NCI-H1105 treated with DMSO at 0.1 percent for 48 hours (cell line): ENCODE measurements around the gene CD101.
"Not testable (repeated sequence)": the region's sequence is repeated elsewhere in the genome, so short reads cannot be mapped to it uniquely, and the experiment has no call there.

Experiments
- DNase-seq: peaks from one replicate; lab custom pipeline; 2025; lab: John Stamatoyannopoulos, UW

CD101 gene

GRCh38 chr1:117001254-117001927, at the start of gene CD101:
Gene CD101, plus strand, starts transcription at chr1:117001760. Its CDS starts 58 bp downstream, at chr1:117001818.
- DNase-seq = no peak

GRCh38 chr1:116952738-116953275, 48.8 kb upstream of the CD101 start:
- no peak for DNase-seq

DNA sequence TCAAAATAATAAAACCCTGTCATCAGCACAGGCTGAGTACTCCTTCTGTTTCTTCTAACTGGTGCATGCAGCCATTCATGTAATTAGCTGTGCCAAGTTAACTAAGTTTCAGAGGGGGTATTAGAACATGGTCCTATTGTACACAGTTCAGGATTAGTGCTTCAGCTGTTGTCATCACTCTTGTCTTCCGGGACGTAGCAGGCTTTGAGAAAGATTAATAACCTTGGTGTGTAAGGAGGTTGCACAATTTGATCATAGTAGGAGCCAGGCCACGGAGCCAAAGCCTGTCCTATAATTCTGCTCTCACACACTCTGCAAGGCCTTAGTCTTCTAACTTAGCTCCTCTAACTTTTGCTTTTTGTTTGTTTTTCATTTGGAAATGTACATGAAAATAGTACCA, 47.1 kb upstream of the CD101 start:
- no peak for DNase-seq

DNA sequence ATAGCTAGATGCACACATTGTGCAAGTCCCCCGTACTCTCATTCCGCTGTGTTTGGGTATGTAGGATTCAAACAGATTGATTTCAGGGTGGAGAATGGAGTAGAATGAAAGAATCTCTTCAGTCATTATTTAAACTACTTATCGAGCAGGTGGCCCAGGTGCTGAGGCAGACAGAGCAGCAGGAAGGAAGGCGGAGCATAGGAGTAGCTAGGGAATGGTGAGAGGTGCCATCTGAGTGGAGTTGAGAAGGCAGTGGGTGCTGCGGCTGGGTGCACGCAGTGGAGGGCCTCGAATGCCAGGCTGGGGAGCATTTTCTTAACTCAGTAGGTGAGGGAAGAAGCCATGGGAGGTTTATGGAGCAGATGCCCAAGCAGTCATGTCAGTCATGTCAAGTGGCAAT, 45.2 kb upstream of the CD101 start:
- DNase-seq = peak; percentile 72

- no peak for DNase-seq
Measured at GRCh38 chr1:116957646-116958045, 43.9 kb upstream of the CD101 start.

GRCh38 chr1:116958110-116958509, 43.5 kb upstream of the CD101 start:
- DNase-seq = no peak

DNA sequence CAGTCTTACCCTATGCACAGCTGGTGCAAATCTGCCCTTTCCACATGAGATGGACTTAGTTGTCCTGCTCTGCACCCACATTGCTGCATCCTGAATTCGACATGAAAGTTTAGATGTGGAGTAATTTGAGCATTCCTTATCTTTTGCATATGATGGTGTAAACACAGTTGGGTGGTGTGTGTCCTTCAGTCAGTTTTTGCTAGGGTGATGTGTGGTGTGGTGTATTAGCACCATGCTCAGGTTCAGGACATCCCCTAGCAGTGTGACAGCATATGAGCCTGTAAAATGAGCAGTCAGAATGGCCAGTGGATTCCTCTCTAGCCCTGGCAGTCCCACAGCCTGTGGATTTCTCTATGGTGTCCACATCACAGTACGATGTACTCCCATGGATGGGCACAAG, 42.6 kb upstream of the CD101 start:
- DNase-seq = no peak

DNA sequence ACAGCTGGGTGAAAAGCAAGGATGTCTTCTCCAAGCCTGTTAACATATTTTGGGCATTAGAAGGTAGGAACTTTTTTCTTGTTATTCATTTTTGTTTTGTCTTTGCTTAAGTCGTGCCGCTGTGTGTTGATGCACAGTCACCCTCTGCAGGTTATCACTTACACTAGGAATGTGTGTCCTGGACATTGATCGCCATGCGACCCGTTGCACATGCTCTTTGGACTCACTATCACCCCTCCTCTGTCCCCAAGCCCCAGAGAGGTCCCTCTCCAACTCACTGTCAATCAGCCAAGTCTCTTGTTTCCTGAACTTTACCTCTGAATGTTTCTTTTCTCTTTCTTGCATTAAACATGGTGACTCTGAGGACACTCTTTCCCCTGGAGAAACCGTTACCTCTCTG, 40.0 kb upstream of the CD101 start:
- no peak for DNase-seq

GRCh38 chr1:116962987-116963639, 38.4 kb upstream of the CD101 start:
- no peak for DNase-seq

DNA sequence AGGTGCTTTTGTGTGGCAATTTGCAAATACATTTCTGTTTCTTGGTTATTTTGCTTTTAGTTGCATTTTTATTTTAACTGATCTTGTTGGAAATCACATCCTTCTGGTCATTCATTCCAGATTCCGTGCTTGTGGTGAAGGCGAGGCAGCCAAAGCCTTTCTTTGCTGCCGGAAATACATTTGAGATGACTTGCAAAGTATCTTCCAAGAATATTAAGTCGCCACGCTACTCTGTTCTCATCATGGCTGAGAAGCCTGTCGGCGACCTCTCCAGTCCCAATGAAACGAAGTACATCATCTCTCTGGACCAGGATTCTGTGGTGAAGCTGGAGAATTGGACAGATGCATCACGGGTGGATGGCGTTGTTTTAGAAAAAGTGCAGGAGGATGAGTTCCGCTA, 34.8 kb upstream of the CD101 start:
- no peak for DNase-seq

- no peak for DNase-seq
Measured at GRCh38 chr1:116968724-116969123, 32.8 kb upstream of the CD101 start.

GRCh38 chr1:116971258-116971860, 30.2 kb upstream of the CD101 start:
- no peak for DNase-seq

DNA sequence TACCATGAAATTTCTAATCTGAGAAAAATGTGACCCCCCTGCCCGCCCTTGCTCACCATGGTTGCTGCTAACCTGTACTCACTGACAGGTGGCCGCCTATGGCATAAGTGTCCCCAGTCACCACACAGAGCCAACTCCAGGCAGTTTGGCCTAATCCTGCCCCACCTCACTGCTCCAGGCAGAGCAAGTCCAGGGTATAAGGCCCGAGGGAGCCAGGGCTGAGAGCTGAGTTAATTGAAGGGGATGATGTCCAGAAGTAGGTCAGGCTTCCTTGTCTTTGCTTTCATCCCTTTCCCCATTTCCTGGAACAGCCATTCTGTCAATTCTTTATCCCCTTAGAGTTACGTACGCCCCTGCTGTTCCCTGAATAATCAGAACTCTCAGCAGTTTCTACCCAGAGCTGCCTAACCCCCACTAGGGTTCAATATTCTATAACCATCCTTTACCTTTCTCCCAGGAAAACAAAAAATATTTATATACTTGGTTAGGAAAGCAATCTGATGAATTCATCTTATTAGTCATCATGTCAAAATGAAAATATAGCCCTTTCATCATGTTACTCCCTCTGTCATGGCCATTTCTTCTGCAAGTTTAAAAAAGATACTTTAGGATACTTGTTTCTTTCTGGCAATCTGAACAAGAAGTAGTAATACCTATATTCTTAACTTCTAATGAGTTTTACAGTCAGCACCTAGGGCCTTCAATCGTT, 29.4 kb upstream of the CD101 start:
- no peak for DNase-seq

DNA sequence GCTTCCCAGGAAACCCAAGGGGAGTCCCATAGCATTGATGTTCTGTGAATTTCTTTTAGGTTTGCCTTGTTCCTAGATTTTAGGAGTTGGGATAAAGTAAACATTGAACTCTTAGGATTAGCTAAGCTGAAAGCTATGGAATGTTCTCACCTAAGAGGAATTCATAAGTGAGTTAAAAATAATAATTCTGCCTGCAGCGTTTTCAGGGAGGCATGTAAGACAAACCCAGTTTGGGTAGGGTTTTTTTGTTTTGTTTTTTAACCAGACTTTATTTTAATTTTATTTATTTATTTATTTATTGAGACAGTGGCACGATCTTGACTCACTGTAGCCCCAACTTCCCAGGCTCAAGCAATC, 28.9 kb upstream of the CD101 start:
- DNase-seq = no peak

GRCh38 chr1:116980309-116980708, 21.3 kb upstream of the CD101 start:
- not testable (repeated sequence) for DNase-seq

DNA sequence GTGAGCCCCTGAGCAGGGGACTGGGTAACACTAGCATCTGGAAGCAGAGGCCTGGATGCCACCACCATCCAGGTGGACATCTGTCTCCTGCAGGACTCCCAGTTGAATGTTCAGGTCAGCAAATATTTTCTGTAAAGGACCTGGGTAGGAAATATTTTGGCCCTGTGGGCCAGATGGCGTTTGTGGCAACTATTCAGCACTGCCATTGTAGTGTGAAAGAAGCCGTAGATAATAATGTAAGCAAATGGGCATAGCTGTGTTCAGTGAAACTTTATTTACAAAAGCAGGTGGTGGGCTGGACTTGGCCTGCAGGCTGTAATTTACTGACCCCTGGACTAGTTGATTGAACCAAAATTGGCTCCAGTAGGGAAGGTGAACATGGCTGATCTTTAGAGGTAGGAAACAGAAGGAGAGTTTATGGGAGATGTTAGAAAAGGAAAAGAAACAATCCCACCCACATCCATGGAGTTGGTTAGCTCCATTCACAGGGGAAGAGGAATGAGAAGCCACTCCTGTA, 20.0 kb upstream of the CD101 start:
- no peak for DNase-seq

- DNase-seq = no peak
Measured at GRCh38 chr1:116982319-116983004, 19.1 kb upstream of the CD101 start.

GRCh38 chr1:116983112-116983511, 18.4 kb upstream of the CD101 start:
- DNase-seq = no peak

- no peak for DNase-seq
Measured at GRCh38 chr1:116983678-116984077, 17.9 kb upstream of the CD101 start.

DNA sequence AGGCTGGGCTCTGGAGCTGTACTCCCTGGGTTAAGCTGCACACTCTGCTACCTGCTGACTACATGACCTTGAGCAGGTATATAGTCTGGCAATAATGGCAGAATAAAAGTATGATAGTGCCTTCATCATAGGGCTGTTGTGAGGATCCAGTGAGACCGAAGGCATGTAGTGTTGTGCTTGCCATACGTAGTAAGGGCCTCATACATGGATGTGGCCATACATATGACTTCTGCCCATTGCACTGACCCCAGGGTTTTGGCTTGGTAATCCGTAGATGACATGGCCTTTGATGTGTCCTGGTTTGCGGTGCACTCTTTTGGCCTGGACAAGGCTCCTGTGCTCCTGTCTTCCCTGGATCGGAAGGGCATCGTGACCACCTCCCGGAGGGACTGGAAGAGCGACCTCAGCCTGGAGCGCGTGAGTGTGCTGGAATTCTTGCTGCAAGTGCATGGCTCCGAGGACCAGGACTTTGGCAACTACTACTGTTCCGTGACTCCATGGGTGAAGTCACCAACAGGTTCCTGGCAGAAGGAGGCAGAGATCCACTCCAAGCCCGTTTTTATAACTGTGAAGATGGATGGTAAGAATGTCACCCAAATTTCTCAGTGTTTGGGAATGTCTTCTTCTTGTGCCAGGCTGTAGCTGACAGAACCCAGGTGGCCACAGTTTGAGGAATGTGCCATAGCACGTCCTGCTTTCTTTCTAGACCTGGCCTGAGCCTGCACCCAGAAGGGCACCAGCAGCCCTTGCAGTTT, 17.0 kb upstream of the CD101 start:
- no peak for DNase-seq
